GM21619 (cell line): Measurements from ENCODE around the gene C1orf198.

Experiments
- ATAC-seq: cut with Tn5 transposase; IDR thresholded peaks from one replicate; pipeline ENCODE4 v1.9.1; 2021; ENCODE audit not compliant: unreplicated experiment

Gene C1orf198

GRCh38 chr1:230867903-230868735 is at the start of gene C1orf198:
C1orf198 (minus strand) TSS chr1:230868521; CDS start chr1:230868512, 9 bp downstream.
- ATAC-seq: peak; percentile 88

GRCh38 chr1:230917284-230918135 is 49.2 kb upstream of the C1orf198 start:
- ATAC-seq: no peak

DNA sequence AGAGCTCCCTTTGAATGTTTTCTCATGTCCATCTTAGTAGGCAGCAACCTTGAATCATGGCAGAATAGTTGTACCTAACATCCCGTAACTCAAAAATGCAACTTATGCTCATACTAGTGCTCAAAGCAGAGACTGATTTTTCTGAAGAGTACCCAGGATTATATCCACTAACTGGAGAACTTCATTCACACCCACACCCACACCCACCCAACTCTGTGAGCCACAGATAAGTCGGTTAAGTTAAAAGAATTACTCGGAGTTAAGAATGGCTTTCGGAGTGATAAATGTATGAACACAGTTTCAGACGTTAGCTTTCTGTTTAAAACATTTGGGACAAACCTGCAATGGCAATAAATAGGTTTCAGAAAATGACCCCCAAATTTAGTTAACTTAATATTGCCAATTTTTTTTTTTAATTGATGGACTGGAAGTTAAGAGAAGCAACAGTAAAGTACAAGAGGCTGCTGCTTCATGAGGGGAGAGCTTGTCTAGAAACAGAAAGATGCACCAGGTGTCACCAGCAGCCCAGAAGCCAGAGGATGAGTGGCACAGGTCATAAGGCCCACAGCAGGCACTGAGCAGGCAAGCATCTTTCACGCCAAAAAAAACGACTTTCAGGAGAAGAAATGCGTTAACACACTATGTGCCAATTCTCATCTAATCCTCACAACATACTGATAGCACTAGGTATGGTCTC is 48.4 kb upstream of the C1orf198 start:
- ATAC-seq: no peak

GRCh38 chr1:230915078-230915477 is 46.8 kb upstream of the C1orf198 start:
- ATAC-seq: no peak

- ATAC-seq: no peak
Measured at GRCh38 chr1:230913496-230913895, 45.2 kb upstream of the C1orf198 start.

DNA sequence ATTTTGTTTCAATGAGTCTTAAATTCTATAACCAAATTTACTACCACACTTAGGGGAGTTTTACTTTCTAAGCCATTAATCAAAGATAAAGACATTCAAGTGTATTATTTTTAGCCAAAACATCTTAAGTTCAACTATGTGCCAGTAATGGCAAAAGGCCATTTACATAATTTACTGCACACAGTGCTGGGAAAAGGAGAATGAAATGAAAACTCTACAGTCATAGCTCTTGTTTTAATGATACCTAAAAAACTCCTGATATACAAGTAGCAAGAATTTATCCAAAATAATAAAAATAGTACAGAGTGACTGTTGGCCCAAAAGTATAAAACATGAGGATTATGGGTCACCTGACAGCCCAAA is 42.4 kb upstream of the C1orf198 start:
- no peak for ATAC-seq

DNA sequence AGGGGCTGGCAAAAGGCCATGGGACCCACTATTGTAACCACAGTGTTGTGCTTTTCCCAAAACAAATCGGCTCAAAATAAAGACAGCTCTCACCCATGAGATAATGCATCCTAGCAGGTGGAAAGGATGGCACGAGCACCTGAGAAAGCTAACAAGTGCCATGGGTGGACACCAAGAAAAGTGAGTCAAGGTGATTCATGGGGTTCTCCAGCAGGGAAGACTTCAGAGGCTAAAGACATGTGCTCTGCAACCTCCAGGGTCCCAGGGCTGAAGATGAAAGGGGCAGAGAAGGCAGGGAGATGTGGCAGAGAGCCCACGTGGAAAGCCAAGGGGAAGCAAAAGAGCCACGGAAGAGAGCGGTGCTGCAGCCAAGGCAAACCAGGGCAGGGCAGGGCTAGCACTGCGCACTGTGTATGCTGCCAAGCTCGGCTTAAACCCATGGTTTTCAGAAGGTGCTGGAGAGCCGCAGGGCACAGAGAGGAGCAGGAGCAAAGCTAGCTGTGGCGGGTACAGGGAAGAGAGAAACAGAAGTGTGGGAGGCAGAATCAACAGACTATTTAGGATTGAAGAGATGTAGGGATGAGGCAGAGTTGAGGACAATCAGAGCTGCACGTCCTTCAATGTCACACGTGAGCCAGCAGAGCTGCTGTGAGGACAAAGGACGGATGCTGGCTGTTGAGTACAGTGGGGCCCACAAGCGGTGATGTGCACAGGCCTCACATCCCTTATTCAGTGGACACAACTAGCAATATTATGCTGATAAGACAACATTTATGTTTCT is 41.8 kb upstream of the C1orf198 start:
- ATAC-seq: no peak

- ATAC-seq: no peak
Measured at GRCh38 chr1:230907472-230908205, 39.3 kb upstream of the C1orf198 start.

GRCh38 chr1:230906226-230906625 is 37.9 kb upstream of the C1orf198 start:
- no peak for ATAC-seq

GRCh38 chr1:230905733-230906132 is 37.4 kb upstream of the C1orf198 start:
- no peak for ATAC-seq

- ATAC-seq: no peak
Measured at GRCh38 chr1:230902349-230902923, 34.1 kb upstream of the C1orf198 start.

GRCh38 chr1:230901671-230902070 is 33.4 kb upstream of the C1orf198 start:
- no peak for ATAC-seq

GRCh38 chr1:230900984-230901383 is 32.7 kb upstream of the C1orf198 start:
- ATAC-seq: no peak

GRCh38 chr1:230899841-230900251 is 31.5 kb upstream of the C1orf198 start:
- no peak for ATAC-seq

GRCh38 chr1:230898748-230899147 is 30.4 kb upstream of the C1orf198 start:
- ATAC-seq: no peak

GRCh38 chr1:230898144-230898543 is 29.8 kb upstream of the C1orf198 start:
- ATAC-seq: no peak

GRCh38 chr1:230896779-230897178 is 28.5 kb upstream of the C1orf198 start:
- ATAC-seq: no peak

- no peak for ATAC-seq
Measured at GRCh38 chr1:230895452-230895851, 27.1 kb upstream of the C1orf198 start.

DNA sequence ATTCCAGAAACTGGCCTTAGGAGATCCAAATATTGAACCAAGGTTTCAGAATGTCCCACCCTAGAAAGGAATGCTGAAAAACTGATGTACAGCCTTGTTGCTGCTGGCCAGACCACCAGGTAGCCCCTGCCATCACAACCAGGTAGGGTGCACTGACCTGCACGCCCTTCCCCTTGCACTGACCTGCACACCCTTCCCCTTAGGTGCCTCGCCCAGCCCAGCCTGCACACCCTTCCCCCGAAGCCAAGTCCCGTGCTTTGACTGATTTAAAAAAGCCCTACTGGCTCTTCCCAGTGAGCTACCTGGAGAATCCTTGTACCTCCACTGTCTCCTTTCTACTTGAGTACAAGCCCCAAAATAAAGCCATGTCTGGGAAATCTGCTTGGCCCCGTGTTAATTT is 26.3 kb upstream of the C1orf198 start:
- no peak for ATAC-seq

- ATAC-seq: no peak
Measured at GRCh38 chr1:230894032-230894431, 25.7 kb upstream of the C1orf198 start.
